ENCODE data around the gene ZNF621. TPM values are rescaled to one million over a fixed set of nuclear protein-coding genes. Genes with fewer than 3 reads are reported as not detected.

The ZNF621 gene
- total and polyA plus RNA-seq, 2 experiments from 2014 or later = 5.9 to 14.7 TPM

DNA sequence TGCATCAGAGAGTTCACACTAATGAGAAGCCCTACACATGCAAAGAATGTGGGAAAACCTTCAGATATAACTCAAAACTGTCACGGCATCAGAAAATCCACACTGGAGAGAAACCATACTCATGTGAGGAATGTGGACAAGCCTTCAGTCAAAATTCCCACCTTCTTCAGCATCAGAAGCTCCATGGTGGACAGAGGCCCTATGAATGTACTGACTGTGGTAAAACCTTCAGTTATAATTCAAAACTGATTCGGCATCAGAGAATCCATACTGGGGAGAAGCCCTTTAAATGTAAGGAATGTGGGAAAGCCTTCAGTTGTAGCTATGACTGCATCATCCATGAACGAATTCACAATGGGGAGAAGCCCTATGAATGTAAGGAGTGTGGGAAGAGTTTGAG, 37.6 kb upstream of the ZNF621 start:
- Histone ChIP-seq H3K4me1 (ENCODE audit: insufficient read depth) (no peaks in the 10 kb centered on the region), H3K4me3 (no peak overlapping the region), H3K9me3 (ENCODE audit: low read depth) (no peaks in the 10 kb centered on the region), H3K36me3 (replicated peaks; ENCODE audit: insufficient read depth, low read depth) (no peaks in the 10 kb centered on the region), H3K9me2 (replicated peaks; ENCODE audit: insufficient read depth) (no peaks in the 10 kb centered on the region), H4K20me1 (ENCODE audit: insufficient read depth, poor library complexity, severe bottlenecking) (no peaks in the 10 kb centered on the region), H3K4me2 (no peak overlapping the region), H3K27me3 (no peaks in the 10 kb centered on the region), H3K27ac (no peak overlapping the region), H3K79me2 (no peaks in the 10 kb centered on the region), H2AFZ (no peak overlapping the region)
- DNase-seq (ENCODE audit: low spot score) = no peak
- no peak for TF ChIP-seq EZH2phosphoT487 (IDR thresholded peaks at IDR 0.05; ENCODE audit: low read depth, severe bottlenecking, unreplicated experiment)
- WGBS (ENCODE audit: low lambda C conversion rate, missing lambda C conversion rate) = 97% methylated on average over 3 of the region's 3 CpGs

DNA sequence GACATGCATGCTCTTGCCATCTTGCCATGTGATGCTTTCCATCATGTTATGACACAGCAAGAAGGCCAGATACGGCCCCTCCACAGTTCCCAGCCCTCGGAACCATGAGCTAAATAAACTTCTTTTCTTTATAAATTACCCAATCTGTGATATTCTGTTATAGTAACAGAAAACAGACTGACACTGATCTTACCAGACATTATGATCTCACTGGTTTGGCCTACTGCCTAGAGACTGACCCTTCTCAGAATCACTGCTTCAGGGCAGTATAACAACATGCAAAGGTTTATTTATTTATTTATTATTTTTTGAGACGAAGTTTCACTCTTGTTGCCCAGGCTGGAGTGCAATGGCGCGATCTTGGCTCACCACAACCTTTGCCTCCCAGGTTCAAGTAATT, 33.8 kb upstream of the ZNF621 start:
- Histone ChIP-seq H3K36me3 (replicated peaks; ENCODE audit: insufficient read depth, low read depth) (no peaks in the 10 kb centered on the region), H2AFZ (no peak overlapping the region), H3K4me3 (no peak overlapping the region), H3K9me2 (replicated peaks; ENCODE audit: insufficient read depth) (no peaks in the 10 kb centered on the region), H3K4me1 (ENCODE audit: insufficient read depth) (no peaks in the 10 kb centered on the region), H3K79me2 (no peaks in the 10 kb centered on the region), H3K4me2 (no peak overlapping the region), H4K20me1 (ENCODE audit: insufficient read depth, poor library complexity, severe bottlenecking) (no peaks in the 10 kb centered on the region), H3K9me3 (ENCODE audit: low read depth) (no peaks in the 10 kb centered on the region), H3K27me3 (no peaks in the 10 kb centered on the region), H3K27ac (no peak overlapping the region)
- DNase-seq (ENCODE audit: low spot score) = no peak
- 96% methylated on average over 5 of the region's 5 CpGs for WGBS (ENCODE audit: low lambda C conversion rate, missing lambda C conversion rate)
- TF ChIP-seq EZH2 (IDR thresholded peaks at IDR 0.05; ENCODE audit: borderline replicate concordance) (no peak), EZH2phosphoT487 (IDR thresholded peaks at IDR 0.05; ENCODE audit: low read depth, severe bottlenecking, unreplicated experiment) (no peak)

DNA sequence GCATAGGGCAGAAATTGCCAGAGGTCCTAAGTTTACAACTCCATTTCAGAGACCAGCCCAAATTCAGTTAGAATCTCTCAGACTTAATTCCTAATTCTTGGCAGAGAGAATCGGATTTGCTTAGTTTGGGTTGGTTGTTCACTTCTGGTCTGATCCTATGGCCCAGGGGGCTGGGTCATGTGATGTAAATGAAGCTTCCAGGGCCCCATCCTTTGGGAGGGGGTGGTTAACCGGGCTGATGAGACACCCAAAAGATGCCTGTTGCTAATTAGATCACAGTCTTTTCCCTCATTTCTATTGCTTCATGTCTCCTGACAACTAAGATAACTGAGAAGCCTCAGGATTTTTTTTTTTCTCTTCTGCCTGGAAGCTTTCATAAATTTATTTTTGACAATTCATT, 30.1 kb upstream of the ZNF621 start:
- Histone ChIP-seq H4K20me1 (ENCODE audit: insufficient read depth, poor library complexity, severe bottlenecking) (no peaks in the 10 kb centered on the region), H2AFZ (no peak overlapping the region), H3K9me3 (ENCODE audit: low read depth) (no peaks in the 10 kb centered on the region), H3K36me3 (replicated peaks; ENCODE audit: insufficient read depth, low read depth) (no peaks in the 10 kb centered on the region), H3K4me2 (no peak overlapping the region), H3K27ac (no peak overlapping the region), H3K79me2 (no peaks in the 10 kb centered on the region), H3K4me3 (no peak overlapping the region), H3K9me2 (replicated peaks; ENCODE audit: insufficient read depth) (no peaks in the 10 kb centered on the region), H3K27me3 (no peaks in the 10 kb centered on the region), H3K4me1 (ENCODE audit: insufficient read depth) (no peaks in the 10 kb centered on the region)
- no peak for DNase-seq (ENCODE audit: low spot score)
- 53% methylated on average over 2 of the region's 2 CpGs for WGBS (ENCODE audit: low lambda C conversion rate, missing lambda C conversion rate)
- TF ChIP-seq EZH2 (IDR thresholded peaks at IDR 0.05; ENCODE audit: borderline replicate concordance) (no peak), EZH2phosphoT487 (IDR thresholded peaks at IDR 0.05; ENCODE audit: low read depth, severe bottlenecking, unreplicated experiment) (no peak)
- TF ChIP-seq, protein P1, sequence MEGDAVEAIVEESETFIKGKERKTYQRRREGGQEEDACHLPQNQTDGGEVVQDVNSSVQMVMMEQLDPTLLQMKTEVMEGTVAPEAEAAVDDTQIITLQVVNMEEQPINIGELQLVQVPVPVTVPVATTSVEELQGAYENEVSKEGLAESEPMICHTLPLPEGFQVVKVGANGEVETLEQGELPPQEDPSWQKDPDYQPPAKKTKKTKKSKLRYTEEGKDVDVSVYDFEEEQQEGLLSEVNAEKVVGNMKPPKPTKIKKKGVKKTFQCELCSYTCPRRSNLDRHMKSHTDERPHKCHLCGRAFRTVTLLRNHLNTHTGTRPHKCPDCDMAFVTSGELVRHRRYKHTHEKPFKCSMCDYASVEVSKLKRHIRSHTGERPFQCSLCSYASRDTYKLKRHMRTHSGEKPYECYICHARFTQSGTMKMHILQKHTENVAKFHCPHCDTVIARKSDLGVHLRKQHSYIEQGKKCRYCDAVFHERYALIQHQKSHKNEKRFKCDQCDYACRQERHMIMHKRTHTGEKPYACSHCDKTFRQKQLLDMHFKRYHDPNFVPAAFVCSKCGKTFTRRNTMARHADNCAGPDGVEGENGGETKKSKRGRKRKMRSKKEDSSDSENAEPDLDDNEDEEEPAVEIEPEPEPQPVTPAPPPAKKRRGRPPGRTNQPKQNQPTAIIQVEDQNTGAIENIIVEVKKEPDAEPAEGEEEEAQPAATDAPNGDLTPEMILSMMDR (IDR thresholded peaks at IDR 0.05; ENCODE audit: poor library complexity) = no peak

DNA sequence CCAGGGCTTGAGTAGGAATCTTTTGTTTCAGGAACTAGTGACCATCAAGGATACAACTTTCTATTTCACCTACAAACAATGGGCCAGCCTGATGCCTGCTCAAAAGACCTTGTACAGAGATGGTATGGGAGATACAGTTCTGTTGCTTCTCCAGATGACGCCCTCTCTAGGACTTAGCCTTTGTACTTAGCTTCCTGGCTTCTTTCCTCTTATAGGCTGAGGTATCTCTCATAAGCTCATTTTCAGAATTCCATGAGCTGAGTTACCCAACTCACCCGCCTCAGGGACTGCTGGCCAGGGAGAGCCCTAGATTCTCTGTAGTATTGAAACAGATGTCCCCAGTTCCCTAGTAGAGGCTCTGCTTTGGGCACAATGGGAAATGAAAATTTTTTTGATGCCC, 27.5 kb upstream of the ZNF621 start:
- Histone ChIP-seq H3K9me3 (ENCODE audit: low read depth) (no peaks in the 10 kb centered on the region), H3K27ac (no peak overlapping the region), H3K4me1 (ENCODE audit: insufficient read depth) (no peaks in the 10 kb centered on the region), H3K4me3 (no peak overlapping the region), H3K79me2 (no peaks in the 10 kb centered on the region), H4K20me1 (ENCODE audit: insufficient read depth, poor library complexity, severe bottlenecking) (no peaks in the 10 kb centered on the region), H3K4me2 (no peak overlapping the region), H3K36me3 (replicated peaks; ENCODE audit: insufficient read depth, low read depth) (no peaks in the 10 kb centered on the region), H3K27me3 (no peaks in the 10 kb centered on the region), H3K9me2 (replicated peaks; ENCODE audit: insufficient read depth) (no peaks in the 10 kb centered on the region), H2AFZ (no peak overlapping the region)
- 90% methylated on average over 2 of the region's 2 CpGs for WGBS (ENCODE audit: low lambda C conversion rate, missing lambda C conversion rate)
- no peak for TF ChIP-seq EZH2 (IDR thresholded peaks at IDR 0.05; ENCODE audit: borderline replicate concordance)
- TF ChIP-seq, protein P1 (IDR thresholded peaks at IDR 0.05; ENCODE audit: poor library complexity) = no peak
- no peak for TF ChIP-seq EZH2phosphoT487 (IDR thresholded peaks at IDR 0.05; ENCODE audit: low read depth, severe bottlenecking, unreplicated experiment)
- no peak for DNase-seq (ENCODE audit: low spot score)

Data from hepatocyte (in vitro differentiated cells).